GM18526 (cell line): Measurements from ENCODE around the gene ROR1.

Source experiments
- POLR2A ChIP-seq: IDR thresholded peaks from 3 replicates; pipeline ENCODE4 v1.6.1; 2011; ENCODE audit not compliant: insufficient read length; ENCODE audit errors: extremely low read depth

ROR1 gene

DNA sequence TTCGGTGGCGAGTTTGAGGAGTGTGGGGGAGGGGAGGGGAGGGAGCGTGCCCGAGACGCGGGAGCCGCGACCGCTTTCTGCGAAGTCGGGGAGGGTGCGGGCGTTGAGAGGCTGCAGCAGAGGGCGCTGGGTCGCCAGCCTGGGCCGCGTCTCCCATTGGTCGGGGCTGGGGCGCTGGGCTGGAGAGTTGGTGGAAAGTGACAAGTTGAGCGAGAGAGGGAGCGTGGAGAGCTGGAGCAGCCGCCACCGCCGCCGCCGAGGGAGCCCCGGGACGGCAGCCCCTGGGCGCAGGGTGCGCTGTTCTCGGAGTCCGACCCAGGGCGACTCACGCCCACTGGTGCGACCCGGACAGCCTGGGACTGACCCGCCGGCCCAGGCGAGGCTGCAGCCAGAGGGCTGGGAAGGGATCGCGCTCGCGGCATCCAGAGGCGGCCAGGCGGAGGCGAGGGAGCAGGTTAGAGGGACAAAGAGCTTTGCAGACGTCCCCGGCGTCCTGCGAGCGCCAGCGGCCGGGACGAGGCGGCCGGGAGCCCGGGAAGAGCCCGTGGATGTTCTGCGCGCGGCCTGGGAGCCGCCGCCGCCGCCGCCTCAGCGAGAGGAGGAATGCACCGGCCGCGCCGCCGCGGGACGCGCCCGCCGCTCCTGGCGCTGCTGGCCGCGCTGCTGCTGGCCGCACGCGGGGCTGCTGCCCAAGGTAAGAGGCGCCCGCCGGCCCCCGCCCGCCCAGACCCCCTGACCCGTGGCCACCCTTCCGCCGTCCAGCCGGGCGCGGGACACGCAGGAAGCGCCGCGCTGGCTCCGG is at the start of gene ROR1:
TSS of gene ROR1 (plus strand) at position 203 of the 802 bp plus-strand sequence.
- no peak for TF ChIP-seq POLR2A

GRCh38 chr1:63724375-63724899 is 49.4 kb upstream of the ROR1 start:
- no peak for TF ChIP-seq POLR2A

GRCh38 chr1:63728611-63729226 is 45.1 kb upstream of the ROR1 start:
- no peak for TF ChIP-seq POLR2A

DNA sequence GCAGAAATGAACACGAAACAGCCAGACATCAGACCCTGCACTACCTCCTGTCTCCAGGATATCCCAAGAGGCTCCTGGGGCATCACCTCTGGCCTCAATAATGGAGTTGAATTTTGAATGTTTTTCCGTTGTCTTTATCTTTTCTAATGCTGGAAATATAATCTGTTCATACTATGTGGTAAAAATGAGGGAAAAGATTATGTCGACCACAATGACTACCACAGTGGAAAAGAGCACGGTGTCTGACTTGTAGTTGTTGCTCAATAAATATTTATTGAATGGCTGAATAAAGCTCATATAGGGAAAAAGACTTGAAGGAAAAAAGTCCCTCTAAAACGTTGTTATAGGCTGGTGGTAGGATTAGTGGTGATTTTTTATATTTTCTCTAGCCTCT is 44.6 kb upstream of the ROR1 start:
- no peak for TF ChIP-seq POLR2A

DNA sequence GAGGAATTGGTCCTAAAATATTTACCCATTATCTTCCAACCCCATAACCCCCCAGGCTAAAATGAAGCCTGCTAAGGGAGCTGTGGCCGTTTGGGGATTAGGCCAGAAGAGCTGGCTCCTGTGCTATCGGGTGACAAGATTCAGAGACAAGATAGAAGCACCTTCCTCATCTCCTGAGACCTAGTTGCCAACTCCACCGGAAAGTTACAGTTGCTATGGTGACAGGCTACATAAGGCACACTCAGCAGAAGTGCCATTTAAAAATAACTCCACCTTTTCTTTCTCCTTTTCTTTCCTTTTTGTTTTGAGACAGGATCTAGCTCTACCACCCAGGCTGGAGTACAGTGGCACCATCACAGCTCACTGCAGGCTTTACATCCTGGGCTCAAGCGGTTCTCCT is 43.6 kb upstream of the ROR1 start:
- TF ChIP-seq POLR2A, result no peak

DNA sequence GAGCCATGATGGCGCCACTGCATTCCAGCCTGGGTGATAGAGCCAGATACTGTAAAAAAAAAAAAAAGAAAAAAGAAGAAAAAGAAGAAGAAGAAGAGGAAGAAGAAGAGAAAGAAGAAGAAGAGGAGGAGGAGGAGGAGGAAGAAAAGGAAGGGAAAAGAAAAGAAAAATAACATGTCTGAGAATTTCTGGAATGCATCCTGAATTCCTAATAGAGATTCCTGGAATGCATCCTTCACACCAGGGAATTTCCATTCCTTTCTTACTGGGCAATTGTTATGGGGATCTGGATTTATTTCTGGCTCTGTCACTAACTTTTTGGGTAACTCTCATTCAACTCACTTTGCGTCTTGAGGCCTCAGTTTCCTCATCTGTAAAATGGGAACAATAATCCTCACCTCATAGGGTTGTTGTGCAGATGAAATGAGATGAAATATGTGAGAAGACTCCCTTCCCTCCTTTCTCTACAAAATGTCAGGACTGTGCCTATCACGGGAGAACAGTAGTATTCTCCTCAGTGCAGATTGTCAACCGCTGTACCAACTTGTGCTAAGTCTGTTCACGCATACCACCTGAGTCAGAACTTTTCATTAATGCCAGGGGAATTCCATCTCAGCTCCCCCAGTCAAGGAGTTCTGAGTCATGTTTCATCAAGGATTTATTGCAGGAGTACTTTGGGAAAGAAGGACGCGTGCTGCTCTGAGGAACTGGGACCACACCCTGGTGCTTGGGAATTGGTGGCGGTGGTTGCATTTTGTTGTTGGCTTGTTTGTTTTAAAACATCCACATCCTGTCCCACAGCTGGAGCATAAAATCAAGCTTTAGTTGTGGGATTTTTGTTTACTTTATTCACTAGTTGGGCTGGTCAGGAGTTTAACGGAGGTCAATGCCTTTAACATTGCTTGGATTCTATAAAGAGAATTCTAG is 42.4 kb upstream of the ROR1 start:
- TF ChIP-seq POLR2A, result no peak

- no peak for TF ChIP-seq POLR2A
These were observed 41.2 kb upstream of the ROR1 start for GRCh38 chr1:63732666-63733065.

DNA sequence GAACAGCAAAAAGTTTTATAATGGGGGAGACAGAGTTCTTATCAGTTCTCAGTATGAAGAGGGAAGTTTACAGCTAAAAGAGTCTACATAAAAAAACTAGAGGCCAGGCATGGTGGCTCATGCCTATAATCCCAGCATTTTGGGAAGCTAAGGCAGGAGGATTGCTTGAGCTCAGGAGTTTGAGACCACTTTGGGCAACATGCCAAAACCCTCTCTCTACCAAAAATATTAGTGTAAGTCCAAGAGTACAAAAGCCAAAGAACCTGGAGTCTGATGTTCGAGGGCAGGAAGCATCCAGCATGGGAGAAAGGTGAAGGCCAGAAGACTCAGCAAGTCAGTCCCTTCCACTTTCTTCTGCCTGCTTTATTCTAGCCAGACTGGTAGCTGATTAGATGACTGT is 35.0 kb upstream of the ROR1 start:
- TF ChIP-seq POLR2A, result no peak

DNA sequence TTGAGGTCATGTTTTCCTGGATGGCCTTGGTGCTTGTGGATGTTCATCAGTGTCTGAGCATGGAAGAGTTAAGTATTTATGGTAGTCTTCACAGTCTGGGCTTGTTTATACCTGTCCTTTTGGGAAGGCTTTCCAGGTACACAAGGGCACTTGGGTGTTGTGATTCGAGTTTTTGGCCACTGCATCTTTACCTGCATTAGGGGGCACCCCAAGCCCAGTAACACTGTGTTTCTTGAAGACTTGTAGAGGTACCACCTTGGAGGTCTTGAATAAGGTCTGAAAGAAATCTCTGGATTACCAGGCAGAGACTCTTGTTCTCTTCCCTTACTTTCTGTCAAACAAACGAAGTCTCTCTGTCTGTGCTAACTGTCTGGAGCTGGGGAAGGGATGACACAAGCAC is 34.4 kb upstream of the ROR1 start:
- no peak for TF ChIP-seq POLR2A

- TF ChIP-seq POLR2A, result no peak
These were observed 33.4 kb upstream of the ROR1 start for GRCh38 chr1:63740432-63740831.

DNA sequence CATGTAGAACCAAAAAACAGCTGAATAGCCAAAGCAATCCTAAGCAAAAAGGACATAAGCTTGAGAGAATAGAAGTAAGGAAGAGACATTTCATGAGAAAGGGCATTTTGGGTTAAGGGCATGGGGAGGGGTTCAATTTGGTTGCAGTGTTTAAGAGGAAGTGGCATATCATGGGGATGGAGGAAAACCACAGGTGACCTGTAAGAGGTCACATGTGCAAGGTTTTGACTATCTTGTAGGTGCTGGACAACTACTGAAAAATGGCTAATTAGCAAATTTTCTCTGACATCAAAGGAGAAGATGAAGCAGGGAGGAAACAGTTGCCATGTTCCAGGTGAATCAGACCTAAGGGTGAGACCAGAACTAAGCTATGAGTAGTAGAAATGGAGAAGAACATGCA is 31.3 kb upstream of the ROR1 start:
- no peak for TF ChIP-seq POLR2A

GRCh38 chr1:63743781-63744180 is 30.0 kb upstream of the ROR1 start:
- no peak for TF ChIP-seq POLR2A

DNA sequence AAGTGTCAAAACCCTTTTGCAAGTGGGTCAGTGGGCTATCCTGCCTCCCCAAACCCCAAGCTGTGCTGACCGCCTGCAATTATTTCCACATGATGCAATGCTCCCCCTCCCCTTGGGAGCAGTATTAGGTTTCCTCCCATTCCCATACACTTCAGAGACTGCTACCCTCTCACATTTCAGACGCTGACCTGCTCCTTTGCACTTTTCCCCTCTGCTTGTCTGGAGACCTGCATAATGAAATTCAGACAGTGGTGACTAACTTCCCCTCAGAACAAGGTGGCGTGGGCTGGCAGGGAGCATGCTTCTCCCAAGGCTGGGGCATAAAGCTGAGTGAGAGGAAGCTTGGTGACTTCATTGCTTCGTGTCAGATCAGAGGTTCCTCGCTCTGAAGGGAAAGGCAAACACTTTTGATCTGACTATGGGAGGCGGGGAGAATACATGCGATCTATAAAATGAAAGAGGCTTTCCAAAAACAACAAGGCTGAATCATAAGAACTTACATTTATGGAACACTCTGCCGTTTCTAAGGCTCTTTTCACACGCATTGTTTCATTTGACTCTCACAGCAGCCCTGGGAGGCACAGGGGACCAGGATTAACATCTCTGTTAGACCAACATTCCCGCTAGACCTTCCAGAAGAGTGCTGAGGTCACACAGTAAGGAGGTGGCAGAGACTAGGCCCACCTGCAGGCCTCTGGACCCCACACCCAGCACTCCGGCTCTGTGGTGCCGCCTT is 27.5 kb upstream of the ROR1 start:
- TF ChIP-seq POLR2A, result no peak

DNA sequence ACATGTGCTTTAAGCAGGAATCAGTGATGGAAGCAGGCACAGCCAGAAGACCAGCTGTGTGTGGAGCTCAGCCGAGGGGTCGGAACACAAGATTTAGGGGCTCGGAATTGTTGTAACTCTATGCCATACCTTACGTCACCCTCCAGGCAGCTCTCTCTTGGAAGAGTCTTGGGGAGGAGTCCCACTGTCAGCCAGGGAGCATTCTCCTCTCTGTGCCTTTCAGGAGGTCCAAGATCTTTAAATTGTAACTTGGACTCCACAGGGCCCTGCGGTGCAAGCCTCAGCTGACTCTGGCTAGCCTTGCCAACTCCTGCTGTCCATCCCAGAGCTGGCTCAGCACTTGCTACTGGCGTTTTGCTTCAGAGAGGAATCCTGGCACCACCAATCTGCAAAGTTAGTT is 26.4 kb upstream of the ROR1 start:
- no peak for TF ChIP-seq POLR2A

DNA sequence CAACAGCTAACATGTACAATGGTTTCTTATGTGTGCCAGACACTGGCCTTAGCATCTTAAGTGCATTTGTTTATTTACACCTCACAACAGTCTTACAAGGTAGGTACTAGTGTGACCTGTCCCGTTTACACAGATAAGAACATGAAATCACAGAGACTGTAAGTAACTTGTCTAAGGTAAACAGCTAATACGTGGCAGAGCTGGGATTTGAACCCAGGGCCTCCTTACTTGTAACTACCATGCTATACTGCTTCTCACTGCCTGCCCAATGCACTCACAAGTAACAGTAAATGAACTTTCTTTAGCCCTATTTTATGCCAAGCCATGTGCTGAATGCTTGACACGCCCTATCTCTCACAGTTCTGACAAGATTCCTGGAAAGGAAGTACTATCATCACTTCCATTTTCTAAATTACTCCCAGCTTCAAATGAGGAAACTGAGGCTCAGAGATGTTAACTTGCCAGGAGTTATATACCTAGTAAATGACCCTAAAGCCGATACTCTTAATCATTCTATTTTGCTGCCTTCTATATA is 25.7 kb upstream of the ROR1 start:
- no peak for TF ChIP-seq POLR2A
